Activated CD4-positive, alpha-beta T cell treated with anti-CD3 and anti-CD28 coated beads for 4 hours (primary cell): ENCODE data around the gene PLXNA4.

Experiments
- DNase-seq, 2 donors: peaks; one replicate each; pipeline ENCODE4 v3.0.0-alpha.2; 2020

The PLXNA4 gene

GRCh38 chr7:132102391-132102790 lies 473.9 kb downstream of the PLXNA4 start:
- no peak for DNase-seq

GRCh38 chr7:132100981-132101380 lies 475.3 kb downstream of the PLXNA4 start:
- DNase-seq = no peak

- no peak for DNase-seq
Measured at GRCh38 chr7:132100483-132100882, 475.8 kb downstream of the PLXNA4 start.

GRCh38 chr7:132099163-132099562 lies 477.1 kb downstream of the PLXNA4 start:
- DNase-seq = no peak

- no peak for DNase-seq
Measured at GRCh38 chr7:132098327-132098726, 477.9 kb downstream of the PLXNA4 start.

- DNase-seq = no peak
Measured at GRCh38 chr7:132097550-132098134, 478.6 kb downstream of the PLXNA4 start.

GRCh38 chr7:132095111-132095765 lies 481.0 kb downstream of the PLXNA4 start:
- DNase-seq = no peak

- DNase-seq = no peak
Measured at GRCh38 chr7:132092106-132092505, 484.2 kb downstream of the PLXNA4 start.

- no peak for DNase-seq
Measured at GRCh38 chr7:132091706-132092105, 484.6 kb downstream of the PLXNA4 start.

- no peak for DNase-seq
Measured at GRCh38 chr7:132090444-132090843, 485.8 kb downstream of the PLXNA4 start.

- no peak for DNase-seq
Measured at GRCh38 chr7:132089356-132089755, 486.9 kb downstream of the PLXNA4 start.

- DNase-seq = no peak
Measured at GRCh38 chr7:132087421-132087820, 488.8 kb downstream of the PLXNA4 start.

- DNase-seq = no peak
Measured at GRCh38 chr7:132084776-132085388, 491.4 kb downstream of the PLXNA4 start.

- DNase-seq = no peak
Measured at GRCh38 chr7:132083537-132084123, 492.6 kb downstream of the PLXNA4 start.

GRCh38 chr7:132083126-132083525 lies 493.1 kb downstream of the PLXNA4 start:
- no peak for DNase-seq

GRCh38 chr7:132082394-132082793 lies 493.9 kb downstream of the PLXNA4 start:
- no peak for DNase-seq

- DNase-seq = no peak
Measured at GRCh38 chr7:132081686-132082085, 494.6 kb downstream of the PLXNA4 start.

- DNase-seq = no peak
Measured at GRCh38 chr7:132080967-132081668, 495.2 kb downstream of the PLXNA4 start.

- no peak for DNase-seq
Measured at GRCh38 chr7:132080467-132080866, 495.8 kb downstream of the PLXNA4 start.

GRCh38 chr7:132078891-132079735 lies 497.2 kb downstream of the PLXNA4 start:
- DNase-seq = no peak

- no peak for DNase-seq
Measured at GRCh38 chr7:132077971-132078685, 498.1 kb downstream of the PLXNA4 start.
